HG03064 (cell line): ENCODE data around the gene PHKA2.
A peak's percentile ranks its signal among the peaks of the same experiment; 100 is the strongest.
"Not testable (repeated sequence)": the region's sequence is repeated elsewhere in the genome, so short reads cannot be mapped to it uniquely, and the experiment has no call there.

ENCODE experiments used
- ATAC-seq: cut with Tn5 transposase; IDR thresholded peaks from one replicate; pipeline ENCODE4 v1.9.1; 2021; ENCODE audit warnings: low read depth; ENCODE audit not compliant: unreplicated experiment

The PHKA2 gene, protein sequence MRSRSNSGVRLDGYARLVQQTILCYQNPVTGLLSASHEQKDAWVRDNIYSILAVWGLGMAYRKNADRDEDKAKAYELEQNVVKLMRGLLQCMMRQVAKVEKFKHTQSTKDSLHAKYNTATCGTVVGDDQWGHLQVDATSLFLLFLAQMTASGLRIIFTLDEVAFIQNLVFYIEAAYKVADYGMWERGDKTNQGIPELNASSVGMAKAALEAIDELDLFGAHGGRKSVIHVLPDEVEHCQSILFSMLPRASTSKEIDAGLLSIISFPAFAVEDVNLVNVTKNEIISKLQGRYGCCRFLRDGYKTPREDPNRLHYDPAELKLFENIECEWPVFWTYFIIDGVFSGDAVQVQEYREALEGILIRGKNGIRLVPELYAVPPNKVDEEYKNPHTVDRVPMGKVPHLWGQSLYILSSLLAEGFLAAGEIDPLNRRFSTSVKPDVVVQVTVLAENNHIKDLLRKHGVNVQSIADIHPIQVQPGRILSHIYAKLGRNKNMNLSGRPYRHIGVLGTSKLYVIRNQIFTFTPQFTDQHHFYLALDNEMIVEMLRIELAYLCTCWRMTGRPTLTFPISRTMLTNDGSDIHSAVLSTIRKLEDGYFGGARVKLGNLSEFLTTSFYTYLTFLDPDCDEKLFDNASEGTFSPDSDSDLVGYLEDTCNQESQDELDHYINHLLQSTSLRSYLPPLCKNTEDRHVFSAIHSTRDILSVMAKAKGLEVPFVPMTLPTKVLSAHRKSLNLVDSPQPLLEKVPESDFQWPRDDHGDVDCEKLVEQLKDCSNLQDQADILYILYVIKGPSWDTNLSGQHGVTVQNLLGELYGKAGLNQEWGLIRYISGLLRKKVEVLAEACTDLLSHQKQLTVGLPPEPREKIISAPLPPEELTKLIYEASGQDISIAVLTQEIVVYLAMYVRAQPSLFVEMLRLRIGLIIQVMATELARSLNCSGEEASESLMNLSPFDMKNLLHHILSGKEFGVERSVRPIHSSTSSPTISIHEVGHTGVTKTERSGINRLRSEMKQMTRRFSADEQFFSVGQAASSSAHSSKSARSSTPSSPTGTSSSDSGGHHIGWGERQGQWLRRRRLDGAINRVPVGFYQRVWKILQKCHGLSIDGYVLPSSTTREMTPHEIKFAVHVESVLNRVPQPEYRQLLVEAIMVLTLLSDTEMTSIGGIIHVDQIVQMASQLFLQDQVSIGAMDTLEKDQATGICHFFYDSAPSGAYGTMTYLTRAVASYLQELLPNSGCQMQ

GRCh38 chrX:18983666-18984380, at the start of gene PHKA2:
Gene PHKA2, minus strand, starts transcription at chrX:18984114. Its CDS starts 182 bp downstream, at chrX:18983932.
- ATAC-seq, result peak; percentile 41

GRCh38 chrX:19030805-19031204, 46.9 kb upstream of the PHKA2 start:
- ATAC-seq, result no peak

- no peak for ATAC-seq
Observed at GRCh38 chrX:19028560-19028959, 44.6 kb upstream of the PHKA2 start.

GRCh38 chrX:19024366-19024765, 40.5 kb upstream of the PHKA2 start:
- ATAC-seq, result no peak

GRCh38 chrX:19019996-19020395, 36.1 kb upstream of the PHKA2 start:
- ATAC-seq, result no peak

DNA sequence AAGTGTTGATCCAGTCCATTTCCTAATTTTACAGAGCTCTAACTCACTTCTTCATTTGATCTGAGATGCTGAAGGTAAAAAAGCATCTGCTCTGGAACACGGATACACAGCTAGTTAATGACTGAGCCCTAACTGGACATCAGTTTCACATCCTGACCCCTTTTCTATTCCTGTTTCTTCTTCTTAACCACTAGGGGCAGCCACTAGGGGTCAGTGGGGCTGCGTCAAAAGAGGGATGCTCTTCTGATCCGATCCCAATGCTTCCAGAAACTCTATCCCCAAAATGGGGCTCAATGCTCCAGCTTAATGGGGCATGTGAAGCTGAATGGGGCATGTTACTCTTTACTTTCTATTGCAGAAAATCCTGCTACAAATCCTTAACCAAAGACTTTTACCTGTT, 33.4 kb upstream of the PHKA2 start:
- ATAC-seq, result no peak

DNA sequence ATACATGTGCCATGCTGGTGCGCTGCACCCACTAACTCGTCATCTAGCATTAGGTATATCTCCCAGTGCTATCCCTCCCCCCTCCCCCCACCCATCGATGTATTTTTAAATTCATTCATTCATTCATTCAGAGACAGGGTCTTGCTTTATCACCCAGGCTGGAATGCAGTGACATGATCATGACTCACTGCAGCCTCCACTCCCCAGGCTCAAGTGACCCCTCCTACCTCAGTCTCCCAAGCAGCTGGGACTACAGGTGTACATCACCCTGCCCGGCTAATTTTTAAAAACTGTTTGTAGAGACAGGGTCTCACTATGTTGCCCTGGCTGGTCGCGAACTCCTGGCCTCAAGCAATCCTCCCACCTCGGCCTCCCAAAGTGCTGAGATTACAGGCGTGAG, 32.7 kb upstream of the PHKA2 start:
- ATAC-seq, result not testable (repeated sequence)

GRCh38 chrX:19007868-19008267, 24.0 kb upstream of the PHKA2 start:
- no peak for ATAC-seq

DNA sequence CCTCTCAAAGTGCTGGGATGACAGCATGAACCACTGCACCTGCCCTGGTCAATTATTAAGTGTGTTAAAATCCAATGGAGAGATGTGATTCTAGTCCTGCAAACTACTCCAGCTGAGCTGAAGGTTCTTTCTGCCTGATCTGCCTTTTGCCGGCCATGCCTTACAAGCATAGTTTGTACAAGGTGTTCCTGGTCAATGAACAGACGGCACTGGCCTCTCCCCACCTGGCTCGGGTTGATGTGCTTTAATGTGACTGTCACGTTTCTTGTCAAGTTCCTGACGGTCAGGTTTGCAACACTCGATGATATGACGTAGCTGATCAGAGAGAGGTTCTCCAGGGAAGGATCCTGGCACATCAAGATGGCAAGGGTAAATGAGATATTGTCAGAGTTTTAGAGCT, 23.1 kb upstream of the PHKA2 start:
- ATAC-seq, result no peak

GRCh38 chrX:19005909-19006308, 22.0 kb upstream of the PHKA2 start:
- ATAC-seq, result no peak

DNA sequence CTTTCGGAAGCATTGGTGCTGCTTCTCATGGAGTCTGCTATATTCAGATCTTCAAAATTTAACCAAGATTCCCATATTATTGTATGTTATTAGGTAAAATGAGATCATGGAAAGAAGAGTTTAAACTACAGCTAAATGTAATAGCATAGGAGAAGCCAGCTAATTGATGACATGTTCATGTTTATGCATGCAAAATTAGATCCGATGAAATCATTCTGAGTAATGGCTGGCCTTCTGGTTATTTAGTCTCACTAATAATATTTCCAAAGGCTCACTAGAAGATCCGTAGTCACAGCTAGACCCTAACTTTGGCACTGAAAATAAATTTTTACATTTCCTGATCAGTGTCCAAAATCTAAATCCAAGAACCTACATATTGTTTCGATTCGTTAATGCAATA, 19.8 kb upstream of the PHKA2 start:
- no peak for ATAC-seq

GRCh38 chrX:18998653-18999052, 14.7 kb upstream of the PHKA2 start:
- ATAC-seq, result no peak

- ATAC-seq, result no peak
Observed at GRCh38 chrX:18997916-18998315, 14.0 kb upstream of the PHKA2 start.

- ATAC-seq, result no peak
Observed at GRCh38 chrX:18996536-18996935, 12.6 kb upstream of the PHKA2 start.

DNA sequence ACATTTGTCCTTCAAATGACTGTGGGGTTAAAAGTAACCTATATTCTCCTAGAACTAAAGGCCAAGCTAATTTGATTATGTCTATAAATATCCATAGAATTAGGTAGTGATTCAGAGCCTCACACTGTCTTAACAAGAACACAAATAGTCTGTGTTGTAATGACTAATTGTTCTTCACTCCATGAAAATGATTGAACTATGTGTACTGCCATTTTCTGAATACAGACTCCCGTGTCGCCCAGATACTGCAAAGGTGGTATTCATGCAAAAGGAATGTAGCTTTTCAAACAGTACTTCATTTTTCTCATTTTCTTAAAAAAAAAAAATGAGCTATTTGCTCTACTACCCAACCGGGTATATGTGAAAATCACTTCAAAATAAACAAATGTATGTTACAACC, 11.3 kb upstream of the PHKA2 start:
- no peak for ATAC-seq

GRCh38 chrX:18994713-18995112, 10.8 kb upstream of the PHKA2 start:
- no peak for ATAC-seq

- ATAC-seq, result no peak
Observed at GRCh38 chrX:18992829-18993228, 8.9 kb upstream of the PHKA2 start.

DNA sequence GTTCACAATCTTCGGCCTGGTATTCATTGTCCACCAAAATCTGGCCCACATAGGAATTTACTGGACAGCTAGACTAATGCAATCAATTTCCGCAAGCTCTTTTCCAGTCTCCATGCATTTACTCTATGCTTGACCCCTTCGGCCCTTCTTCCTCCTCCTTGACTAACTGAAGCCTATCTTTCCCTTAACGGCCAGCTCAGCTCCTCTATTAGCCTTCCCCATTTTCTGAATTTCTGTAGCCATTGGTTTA, 1.2 kb upstream of the PHKA2 start:
- peak; percentile 1 for ATAC-seq

DNA sequence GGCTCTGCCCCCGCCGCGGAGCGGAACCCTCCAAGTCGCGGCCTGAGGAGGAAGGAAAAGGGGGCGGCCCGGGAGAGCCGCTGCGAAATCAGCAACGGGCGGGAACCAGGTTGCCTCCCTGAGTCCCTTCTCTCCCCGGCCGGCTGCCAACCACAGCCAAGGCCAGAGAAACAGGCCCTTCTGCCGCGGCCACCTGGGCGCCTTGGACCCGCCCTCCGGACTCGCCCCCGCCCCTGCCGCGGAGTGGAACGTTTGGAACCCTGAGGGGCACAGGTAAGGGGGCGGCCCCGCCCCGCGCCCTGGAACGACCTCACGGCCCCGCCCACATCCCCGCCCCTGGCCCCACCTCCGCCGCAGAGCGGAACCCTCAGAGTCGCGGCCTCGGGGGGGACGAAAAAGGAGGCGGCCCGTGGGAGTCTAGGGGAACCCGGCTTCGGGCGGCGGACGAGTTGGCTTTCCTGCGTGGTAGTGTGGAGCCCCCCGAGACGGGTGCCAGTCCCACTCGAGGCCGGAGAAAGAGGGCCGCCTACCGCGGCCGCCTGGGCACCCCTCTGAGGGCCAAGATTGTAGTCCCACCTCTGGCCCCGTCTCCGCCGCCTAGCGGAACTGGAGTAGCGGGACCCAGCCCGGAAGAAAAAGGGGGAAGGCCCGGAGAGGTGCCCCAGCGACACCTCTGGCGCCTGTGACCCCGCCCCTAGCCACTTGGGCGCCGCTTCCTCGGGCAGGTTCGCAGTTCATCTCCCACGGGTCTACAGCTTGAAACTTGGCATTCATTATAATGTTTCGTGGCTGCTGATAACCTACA, 669 bp upstream of the PHKA2 start:
- peak; percentile 84 for ATAC-seq
